ENCODE results near the gene TRIM72. TPM values are rescaled to one million over a fixed set of nuclear protein-coding genes. Genes with fewer than 3 reads are reported as not detected.
"Not testable (repeated sequence)": the region's sequence is repeated elsewhere in the genome, so short reads cannot be mapped to it uniquely, and the experiment has no call there.

TRIM72 gene
- total RNA-seq, 1 donor from 2014 or later: 45.4 TPM

DNA sequence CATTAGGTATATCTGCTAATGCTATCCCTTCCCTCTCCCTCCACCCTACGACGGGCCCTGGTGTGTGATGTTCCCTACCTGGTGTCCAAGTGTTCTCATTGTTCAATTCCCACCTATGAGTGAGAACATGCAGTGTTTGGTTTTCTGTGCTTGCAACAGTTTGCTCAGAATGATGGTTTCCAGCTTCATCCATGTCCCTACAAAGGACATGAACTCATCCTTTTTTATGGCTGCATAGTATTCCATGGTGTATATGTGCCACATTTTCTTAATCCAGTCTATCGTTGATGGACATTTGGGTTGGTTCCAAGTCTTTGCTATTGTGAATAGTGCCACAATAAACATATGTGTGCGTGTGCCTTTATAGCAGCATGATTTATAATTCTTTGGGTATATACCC, 64.9 kb downstream of the TRIM72 start:
- H3K27me3 ChIP-seq (ENCODE audit: control insufficient read depth in 3 of 3, insufficient read depth in 3 of 3, low read length in 3 of 3); H3K27ac ChIP-seq (ENCODE audit: low read depth, low read length); H3K4me1 ChIP-seq (ENCODE audit: control insufficient read depth in 3 of 3, insufficient read depth in 3 of 3, low read length in 3 of 3); H3K9me3 ChIP-seq (ENCODE audit: control insufficient read depth in 3 of 3, low read length in 3 of 3); H3K9ac ChIP-seq (ENCODE audit: low read depth in 1 of 3, low read length in 3 of 3); H3K36me3 ChIP-seq (ENCODE audit: control insufficient read depth in 3 of 3, insufficient read depth in 3 of 3, low read length in 3 of 3); H3K4me3 ChIP-seq (ENCODE audit: low read length in 3 of 3): not testable (repeated sequence)

Small RNA genes lying within 50 kb of the gene (small RNA-seq; reads per million reads assigned to genes)
- gene AC009088.4 (not detected), gene NDUFA3P6 (not detected)

Other genes with a start within 250 kb of the TRIM72 start
- gene HSD3B7, start 228.9 kb upstream of the TRIM72 start, total RNA-seq: 12.5 TPM
- gene STX1B, start 203.5 kb upstream of the TRIM72 start, total RNA-seq: not detected
- 19.3 TPM for gene STX4, start 180.6 kb upstream of the TRIM72 start, total RNA-seq
- 5.7 TPM for gene ZNF668, start 139.9 kb upstream of the TRIM72 start, total RNA-seq
- 9.4 TPM for gene ZNF646, start 139.7 kb upstream of the TRIM72 start, total RNA-seq
- 2.6 TPM for gene PRSS53, start 125.2 kb upstream of the TRIM72 start, total RNA-seq
- gene VKORC1, start 119.3 kb upstream of the TRIM72 start, total RNA-seq: 34.4 TPM
- gene BCKDK, start 105.7 kb upstream of the TRIM72 start, total RNA-seq: 8.9 TPM
- 43.3 TPM for gene KAT8, start 96.5 kb upstream of the TRIM72 start, total RNA-seq
- not detected for gene PRSS8, start 78.4 kb upstream of the TRIM72 start, total RNA-seq
- 0.52 TPM for gene PRSS36, start 64.1 kb upstream of the TRIM72 start, total RNA-seq
- 40.2 TPM for gene FUS, start 34.0 kb upstream of the TRIM72 start, total RNA-seq
- 27.1 TPM for gene PYCARD, start 11.4 kb upstream of the TRIM72 start, total RNA-seq
- gene PYDC1, start 3.0 kb downstream of the TRIM72 start, total RNA-seq: not detected
- gene ITGAM, start 45.9 kb downstream of the TRIM72 start, total RNA-seq: 8.4 TPM
- 1.0 TPM for gene ITGAX, start 141.1 kb downstream of the TRIM72 start, total RNA-seq
- under 0.01 TPM for gene ITGAD, start 179.2 kb downstream of the TRIM72 start, total RNA-seq
- gene COX6A2, start 214.2 kb downstream of the TRIM72 start, total RNA-seq: 49.1 TPM
- gene ZNF843, start 228.7 kb downstream of the TRIM72 start, total RNA-seq: 0.52 TPM
- 6.8 TPM for gene ARMC5, start 245.4 kb downstream of the TRIM72 start, total RNA-seq